DMS79 treated with DMSO at 0.1 percent for 48 hours (cell line): Measurements from ENCODE around the gene AWAT1.
"Not testable (repeated sequence)": the region's sequence is repeated elsewhere in the genome, so short reads cannot be mapped to it uniquely, and the experiment has no call there.

ENCODE experiments used
- DNase-seq: peaks from one replicate; lab custom pipeline; 2025; lab: John Stamatoyannopoulos, UW

AWAT1 gene

DNA sequence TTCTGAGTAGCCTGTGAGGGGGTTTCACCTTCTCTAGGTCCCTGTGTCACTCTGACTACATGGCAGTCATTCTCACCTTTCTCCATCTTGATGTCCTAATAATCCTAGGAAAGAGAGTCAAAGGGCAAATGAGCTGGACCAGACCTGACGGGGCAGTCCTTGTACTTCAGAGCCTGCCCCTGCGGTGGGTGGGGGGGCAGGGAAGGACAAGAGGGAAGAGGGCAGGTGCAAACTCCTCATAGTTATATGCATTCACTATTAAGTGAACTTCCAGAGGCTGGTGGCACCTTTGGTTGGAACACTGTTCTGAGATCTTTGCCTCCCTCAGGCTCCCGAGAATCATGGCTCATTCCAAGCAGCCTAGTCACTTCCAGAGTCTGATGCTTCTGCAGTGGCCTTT is at the start of gene AWAT1:
TSS of gene AWAT1 (plus strand) at position 301 of the 400 bp plus-strand sequence. CDS start at position 342, 41 bp downstream.
- DNase-seq: no peak

DNA sequence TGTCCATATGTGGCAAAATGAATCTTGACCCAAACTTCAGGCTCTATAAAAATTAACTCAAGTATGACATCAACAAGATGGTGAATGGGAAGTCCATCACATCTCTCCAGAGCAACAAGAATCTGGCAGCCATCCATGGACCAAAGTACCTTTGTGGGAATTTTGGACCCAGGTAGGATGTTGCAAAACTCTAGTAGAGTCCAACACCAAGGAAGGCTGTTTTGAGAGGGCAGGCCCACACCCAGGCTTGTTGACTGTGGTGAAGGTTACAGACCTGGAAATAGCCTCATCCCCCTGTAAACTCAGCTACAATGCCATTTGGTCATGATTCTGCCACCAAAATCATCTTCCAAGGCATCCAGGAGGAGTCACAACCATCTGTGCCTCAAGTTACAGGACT is 44.2 kb upstream of the AWAT1 start:
- DNase-seq: no peak

DNA sequence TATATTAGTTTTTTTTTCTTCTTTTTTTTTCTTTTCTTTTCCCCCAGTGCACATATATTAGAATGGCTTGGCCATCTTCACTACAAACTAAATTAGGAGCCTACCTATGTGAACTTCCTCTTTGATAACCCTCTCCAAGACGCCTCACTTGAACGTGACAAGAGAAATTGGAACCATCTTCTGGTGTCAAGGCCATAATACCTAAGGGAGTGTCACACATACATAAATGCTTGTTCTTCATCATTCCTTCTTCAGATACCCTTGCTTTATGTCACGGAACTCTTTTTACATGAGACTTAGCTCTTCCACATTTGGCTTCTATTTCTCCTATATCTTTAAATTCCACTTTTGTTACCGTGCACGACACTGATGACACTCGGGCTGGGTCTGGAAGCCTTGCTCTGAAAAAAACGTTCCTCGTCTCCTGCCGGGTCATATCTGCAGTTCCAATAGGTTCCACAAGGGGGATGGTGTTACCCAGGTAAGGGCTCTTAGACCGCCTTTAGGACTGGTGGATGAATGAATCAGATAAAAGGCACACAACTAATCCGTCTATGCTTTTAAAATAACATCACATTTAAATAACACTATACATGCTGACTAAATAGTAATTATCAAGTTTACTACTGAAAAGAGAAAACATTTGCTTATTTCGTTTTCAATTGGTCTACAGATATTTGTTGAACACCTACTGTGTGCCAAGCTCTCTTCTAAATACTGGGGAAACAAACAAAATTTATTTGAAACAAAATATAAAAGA is 37.3 kb upstream of the AWAT1 start:
- DNase-seq: peak; percentile 5

DNA sequence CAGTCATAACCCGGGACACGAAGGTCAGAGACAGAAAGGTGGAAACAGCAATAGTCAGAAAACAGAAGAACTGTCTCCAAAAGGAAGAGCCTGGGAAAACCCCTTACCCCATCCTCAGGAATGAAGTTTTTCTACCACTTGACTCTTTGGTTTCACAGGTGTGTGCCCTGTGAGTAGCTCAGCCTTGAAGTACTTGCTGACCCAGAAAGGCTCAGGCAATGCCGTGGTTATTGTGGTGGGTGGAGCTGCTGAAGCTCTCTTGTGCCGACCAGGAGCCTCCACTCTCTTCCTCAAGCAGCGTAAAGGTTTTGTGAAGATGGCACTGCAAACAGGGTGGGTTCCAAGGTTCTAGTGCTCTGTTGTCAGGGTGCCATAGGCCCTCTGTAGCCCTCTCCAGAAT is 32.7 kb upstream of the AWAT1 start:
- DNase-seq: no peak

DNA sequence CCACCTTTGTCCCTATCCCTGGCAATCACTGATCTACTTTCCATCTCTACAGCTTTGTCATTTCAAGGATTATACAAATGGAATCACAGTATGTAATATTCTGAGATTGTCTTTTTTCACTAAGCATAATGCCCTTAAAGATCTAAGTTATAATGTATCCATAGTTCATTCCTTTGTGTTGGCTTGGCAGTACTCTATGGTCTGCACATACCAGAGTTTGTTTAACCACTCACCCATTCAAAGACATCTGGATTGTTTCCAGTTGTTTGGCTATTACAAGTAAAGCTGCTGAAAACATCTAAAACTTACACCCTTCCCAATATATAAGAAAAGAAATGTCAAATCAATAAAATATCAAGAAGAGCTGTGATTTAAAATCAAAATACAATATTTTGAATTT is 26.0 kb upstream of the AWAT1 start:
- DNase-seq: no peak

DNA sequence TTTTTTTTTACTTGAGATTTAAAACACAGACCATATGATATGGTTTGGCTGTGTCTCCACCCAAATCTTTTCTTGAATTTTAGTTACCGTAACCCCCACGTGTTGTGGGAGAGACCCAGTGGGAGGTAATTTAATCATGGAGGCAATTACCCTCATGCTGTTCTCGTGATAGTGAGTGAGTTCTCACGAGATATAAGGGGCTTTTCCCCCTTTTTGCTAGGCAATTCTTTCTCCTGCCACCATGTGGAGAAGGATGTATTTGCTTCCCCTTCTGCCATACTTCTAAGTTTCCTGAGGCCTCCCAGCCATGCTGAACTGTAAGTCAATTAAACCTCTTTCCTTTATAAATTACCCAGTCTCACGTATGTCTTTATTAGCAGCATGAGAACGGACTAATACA is 24.9 kb upstream of the AWAT1 start:
- not testable (repeated sequence) for DNase-seq

DNA sequence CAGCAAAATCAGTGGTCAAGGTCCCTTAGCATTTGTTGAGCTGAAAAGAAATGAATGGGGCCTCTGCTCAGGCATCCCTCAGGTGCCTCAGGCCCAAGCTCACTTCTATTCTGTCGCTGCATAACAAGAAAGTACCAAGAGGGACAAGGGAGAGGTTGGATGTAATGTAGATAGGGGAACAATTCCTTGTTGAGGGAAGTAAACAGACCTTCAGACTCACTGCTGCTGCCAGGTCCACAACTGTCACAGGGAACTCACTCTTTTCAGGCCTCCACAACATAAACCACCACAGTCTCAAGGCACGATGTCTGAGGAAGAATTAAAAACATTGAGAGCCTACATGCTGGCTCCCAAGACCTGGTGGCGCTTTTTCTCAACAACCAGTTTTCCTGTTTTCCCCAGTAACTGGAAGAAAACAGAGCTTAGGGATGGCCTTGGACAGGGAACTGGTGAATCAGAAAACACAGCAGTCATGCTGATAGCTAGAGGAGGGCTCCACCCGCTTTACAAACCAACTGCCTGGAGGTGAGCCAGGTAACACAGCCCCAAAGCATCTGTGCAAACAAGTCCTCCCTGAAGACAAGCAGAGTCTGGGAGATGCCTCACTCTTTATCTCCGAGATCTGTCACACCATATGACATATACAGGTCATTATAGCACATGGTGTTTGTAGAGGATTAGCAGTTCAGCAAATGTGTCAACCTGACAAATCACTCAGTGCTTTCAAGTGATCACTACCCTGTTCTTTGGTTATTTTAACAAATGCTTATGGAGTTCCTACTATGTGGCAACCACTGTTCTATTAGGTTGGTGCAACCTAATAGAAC is 14.3 kb upstream of the AWAT1 start:
- DNase-seq: no peak

DNA sequence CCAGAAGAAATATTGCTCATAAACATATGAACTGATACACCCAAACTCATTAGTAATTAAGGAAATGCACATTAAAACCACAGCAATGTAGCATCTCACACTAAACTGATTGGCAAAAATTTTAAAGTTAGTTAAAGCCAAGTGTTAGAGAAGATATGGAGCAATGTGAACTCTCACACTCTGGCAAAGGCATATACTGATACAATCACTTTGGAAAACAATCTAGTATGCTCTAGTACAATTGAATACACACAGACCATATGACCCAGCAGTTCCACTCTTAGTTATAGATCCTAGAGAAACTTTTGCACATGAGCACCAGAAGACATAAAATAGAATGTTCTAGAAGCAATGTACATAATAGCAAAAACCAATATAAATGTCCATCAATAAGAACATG is 8.4 kb upstream of the AWAT1 start:
- no peak for DNase-seq

DNA sequence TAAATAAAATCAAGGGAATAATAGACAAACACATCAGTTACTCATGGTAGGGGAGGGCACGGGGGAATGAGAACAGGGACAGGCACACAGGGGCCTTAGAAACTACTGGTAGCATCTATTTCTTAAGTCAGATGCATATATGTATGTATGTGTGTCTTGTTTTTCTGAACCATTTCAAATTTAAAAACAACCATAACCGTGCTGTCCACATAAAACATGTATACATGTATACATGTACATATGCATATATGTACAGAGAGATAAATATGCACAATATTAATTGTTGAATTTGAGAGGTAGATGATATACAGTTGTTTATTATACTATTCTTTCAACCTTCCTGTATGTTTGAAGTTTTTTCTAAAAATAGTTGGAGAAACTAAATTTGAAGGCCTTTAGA is 7.8 kb upstream of the AWAT1 start:
- no peak for DNase-seq

DNA sequence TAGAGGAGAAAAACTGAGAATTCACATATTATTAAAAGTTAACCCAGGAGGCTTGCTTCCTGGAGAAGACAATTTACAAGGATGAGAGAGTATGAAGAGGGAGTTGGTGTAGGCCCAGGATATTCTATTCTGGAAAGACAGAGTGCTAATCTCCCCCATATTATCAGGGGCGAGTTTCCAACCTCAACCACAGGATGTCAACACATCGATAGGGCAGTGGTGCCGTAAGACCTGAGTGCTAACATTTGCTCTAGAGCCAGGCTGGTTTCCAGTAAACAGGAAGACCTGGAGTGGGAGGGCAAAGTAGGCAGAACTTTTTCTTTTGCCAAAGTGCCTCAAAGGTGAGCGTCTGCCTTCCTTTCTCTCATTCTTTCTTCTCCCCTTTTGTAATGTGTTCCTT is 2.8 kb upstream of the AWAT1 start:
- DNase-seq: no peak

DNA sequence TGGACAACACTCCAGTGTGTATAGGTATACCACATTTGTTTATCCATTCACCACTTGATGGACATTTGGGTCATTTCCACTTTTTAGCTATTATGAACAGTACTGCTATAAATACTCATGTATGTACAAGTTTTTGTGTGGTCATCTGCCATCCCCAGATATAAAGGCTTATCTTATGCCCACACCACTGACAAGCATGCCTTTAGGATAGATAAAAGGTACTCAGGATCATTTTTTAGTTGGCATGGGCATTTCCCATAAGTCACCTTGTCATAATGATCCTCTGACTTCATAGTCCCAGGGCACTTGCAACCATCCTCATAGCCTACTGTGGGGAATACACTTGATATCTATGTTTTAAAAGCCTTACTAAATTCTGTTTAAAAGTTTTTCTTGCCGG is 6.3 kb downstream of the AWAT1 start:
- no peak for DNase-seq

DNA sequence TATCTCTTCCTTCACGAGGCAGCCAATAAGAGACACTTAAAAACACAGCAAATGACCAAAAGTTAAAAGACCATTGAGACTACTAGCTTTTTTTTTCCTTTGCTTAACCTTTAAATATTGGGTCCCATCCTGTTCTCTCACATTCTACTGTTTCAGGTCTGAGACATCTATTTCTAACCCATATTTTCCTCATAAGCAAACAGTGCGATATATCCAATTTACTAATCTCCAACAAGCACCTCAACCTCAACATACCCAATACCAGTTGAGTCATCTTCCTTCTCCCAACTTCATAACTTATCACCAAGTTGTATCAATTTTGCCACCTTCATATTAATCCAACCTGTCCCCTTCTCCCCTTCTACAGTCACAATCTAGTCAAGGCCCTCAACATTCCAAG is 7.0 kb downstream of the AWAT1 start:
- no peak for DNase-seq

DNA sequence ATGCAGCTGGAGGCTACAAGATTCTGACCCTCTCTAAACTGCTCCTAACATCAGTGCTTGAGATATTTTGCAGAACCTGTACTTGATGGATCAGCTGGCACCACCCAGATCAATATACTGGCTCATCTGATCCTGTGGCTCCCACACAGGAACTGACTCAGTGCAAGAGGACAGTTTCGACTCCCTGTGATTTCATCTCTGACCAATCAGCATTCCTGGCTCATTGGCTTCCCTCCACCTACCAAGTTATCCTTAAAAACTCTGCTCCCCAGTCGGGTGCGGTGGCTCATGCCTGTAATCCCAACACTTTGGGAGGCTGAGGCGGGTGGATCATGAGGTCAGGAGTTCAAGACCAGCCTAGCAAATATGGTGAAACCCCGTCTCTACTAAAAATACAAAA is 9.1 kb downstream of the AWAT1 start:
- not testable (repeated sequence) for DNase-seq

DNA sequence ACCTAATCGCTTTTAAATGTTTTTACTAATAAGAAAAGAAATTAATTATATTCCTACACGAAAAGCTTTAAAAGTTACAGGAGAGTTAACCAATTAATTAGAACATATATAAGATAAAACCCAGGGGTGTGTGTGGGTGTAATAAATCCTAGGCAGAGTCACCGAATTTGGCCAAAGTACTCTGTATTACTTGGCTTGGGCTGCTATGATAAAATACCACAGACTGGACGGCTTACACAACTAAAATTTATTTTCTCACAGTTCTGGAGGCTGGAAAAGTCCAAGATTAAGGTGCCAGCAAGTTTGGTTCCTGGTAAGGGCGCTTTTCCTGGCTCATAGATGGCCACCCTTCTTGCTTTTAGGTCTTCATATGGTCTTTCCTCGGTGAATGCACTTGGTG is 10.4 kb downstream of the AWAT1 start:
- no peak for DNase-seq

DNA sequence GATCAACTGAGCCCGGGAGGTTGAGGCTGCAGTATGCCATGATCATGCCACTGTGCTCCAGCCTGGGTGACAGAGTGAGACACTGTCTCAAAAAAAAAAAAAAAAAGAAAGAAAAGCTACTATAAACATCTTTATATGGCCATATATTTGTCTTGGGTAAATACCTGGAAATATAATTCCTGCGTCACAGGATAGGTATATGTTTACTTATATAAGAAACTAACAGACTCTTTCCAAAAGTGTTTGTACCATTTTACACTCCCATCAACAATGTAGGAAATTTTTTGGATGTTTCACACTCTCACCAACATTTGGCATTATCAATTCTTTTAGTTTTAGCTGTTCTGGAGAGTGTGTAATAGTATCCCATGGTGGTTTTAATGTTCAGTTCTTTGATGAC is 12.8 kb downstream of the AWAT1 start:
- no peak for DNase-seq

DNA sequence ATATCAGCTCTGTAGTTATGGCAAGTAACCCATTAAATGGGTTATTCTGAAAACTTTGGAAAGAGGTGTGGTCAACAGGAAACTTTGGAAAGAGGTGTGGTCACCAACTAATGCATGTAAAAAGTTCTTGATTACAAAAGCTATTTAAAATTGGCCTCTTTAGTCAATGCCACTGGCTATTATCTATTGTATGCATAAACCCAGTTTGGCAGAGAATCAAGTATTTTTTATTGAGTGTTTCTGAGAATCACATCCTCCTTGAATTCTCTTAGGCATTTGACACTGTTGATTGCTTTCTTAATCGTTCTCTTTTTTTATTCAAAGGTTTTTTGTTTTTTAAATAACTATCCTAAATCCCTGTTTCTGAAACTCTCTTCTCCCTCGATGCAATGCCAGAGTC is 18.0 kb downstream of the AWAT1 start:
- DNase-seq: no peak

DNA sequence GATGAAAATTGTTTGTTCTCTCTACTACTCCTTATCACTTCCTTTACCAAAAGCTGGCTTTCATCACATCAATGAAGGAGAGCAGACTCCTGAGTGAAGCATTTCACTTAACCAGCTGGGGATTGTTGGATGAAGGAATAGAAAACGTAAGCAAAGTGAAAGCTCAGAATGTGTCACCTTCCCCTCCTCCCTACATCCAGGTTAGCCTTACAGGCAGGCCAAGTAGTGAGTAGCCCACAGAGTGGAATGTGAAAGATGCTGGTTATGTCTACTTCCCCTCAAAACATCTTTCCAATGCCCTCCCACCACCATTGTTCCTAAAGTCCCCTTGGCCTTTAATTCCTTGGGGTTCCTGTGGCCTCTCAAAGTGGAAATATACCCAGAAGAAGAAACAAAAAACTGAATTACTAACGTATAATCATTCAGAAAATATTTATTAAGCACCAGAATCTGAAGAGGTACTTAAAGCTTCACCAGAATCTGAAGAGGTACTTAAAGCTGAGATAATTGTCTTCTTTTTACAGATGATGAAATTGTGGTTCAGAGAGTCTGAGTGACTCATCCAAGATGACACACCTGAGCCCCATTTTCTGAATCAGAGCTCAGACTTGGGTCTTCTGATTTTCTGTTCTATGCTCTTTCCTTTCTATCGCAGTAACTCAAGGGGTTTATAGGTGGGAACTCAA is 19.1 kb downstream of the AWAT1 start:
- DNase-seq: peak; percentile 12

DNA sequence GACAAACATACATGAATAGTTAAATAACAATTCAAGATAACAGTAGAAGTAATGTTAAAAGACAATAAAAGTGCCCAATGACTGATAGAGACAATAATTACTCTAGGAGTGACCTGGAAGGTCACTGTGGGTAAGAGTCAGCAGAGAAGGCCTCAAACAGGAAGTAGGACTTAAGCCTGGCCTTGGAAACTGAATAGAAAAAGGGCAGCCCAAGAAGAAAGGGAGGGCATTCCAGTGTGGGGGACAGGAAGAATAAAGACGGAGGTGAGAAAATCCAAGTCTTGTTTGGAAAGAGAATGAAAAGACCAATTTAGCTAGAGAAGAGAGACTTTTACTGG is 19.6 kb downstream of the AWAT1 start:
- DNase-seq: no peak

DNA sequence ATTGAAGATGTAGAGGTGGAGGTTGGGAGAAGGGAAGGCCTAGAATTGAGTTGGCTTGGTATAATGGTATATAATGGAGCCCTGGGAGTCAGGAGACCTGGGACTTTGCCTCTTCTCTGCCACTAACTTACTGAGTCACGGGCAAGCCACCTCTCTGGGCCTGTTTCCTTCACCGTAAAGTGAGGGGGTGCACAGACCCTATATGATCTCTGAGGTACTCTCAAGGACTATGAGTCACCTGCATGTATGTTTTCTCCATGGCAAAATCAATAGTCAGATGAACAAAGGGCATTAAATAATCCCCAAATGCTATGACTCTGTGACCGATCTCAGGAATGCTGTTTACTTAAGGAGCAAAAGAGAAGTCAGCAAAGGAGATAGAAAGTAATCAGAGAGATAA is 20.5 kb downstream of the AWAT1 start:
- no peak for DNase-seq

DNA sequence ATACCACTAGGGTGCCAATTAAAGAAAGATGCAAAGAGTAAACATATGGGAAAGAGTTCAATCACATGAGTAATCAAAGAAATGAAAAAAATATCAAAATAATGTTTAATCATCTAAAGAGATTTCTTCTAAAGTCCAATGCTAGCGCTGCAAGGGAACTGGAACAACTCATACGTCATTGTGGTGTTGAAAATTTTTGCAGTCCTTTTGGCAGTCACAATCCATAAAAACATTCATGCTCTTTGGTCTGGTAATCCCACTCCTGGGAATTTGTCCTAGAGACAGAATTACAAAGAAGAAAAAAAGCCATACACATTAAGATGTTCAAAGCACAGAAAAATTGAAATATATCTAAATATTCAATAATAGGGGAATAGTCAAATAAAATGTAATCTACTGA is 21.0 kb downstream of the AWAT1 start:
- DNase-seq: no peak

DNA sequence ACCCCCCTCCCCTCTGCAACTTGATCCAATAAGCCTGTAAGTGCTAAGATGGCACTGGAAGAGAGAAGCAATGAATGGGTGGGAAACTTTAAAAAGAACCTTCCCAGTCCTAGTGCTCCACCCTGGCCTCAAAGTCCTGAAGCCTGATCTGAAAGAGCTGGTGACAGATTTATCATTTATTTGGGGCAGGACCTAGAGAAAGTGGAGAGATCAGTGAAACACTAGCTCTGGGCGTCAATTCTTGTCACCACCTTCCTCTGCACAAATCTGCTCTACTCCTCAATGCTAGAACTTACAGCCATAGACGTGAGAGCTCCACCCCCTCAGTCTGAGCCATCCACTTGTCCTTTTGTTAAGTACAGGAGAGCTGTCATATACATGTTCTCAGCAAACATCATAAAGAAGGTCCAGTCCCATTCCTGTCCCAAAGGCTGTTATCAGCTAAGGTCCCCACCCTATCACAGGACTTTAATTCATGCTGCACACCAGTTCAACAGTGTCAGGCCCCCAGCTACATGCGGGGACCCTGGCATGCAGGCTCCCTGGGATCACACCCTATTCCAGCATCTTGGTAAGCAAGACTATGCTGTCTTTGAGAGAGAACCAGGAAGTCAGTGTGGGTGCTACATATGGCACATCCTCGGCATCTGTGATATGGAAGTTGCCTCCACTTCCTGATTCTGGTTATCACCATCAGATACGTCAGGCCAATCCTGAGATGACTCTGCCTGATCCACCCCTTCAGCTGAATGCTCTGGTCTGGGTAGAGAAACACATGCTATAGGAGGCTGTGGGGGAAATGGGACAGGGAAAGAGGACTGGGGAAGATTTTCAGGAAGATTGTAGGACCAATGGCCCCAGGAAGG is 23.2 kb downstream of the AWAT1 start:
- no peak for DNase-seq

DNA sequence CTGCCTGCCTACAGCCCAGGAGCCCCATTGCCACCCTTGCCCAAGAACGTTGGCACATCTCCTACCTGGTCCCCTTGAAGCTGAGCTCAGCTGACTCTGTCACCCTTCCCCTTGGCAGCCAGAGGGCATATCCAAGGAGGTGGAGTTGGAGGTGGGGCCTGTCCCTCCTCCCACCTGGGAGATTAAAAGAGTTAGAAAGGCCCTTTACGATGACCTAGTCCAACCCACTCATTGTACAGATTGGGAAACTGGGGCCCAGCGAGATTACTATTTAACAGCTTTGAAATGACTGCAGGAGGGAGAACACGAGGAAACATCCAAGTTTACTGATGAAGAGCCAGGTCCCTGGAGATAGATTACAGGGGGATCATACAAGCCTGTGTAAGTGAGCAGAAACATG is 25.6 kb downstream of the AWAT1 start, which contains the start of gene P2RY4:
TSS of gene P2RY4 (minus strand) at position 101 of the 400 bp plus-strand sequence. CDS start 580 bp downstream, outside the sequence.
- DNase-seq: no peak
